Panc1 (cell line): ENCODE data around the gene AP5B1. TPM values are rescaled to one million over a fixed set of nuclear protein-coding genes. Genes with fewer than 3 reads are reported as not detected.

Experiments
- ATAC-seq: fragments of 200-7000 bp; cut with Tn5 transposase; 2 replicates; pipeline ENCODE4 v1.9.1; 2020; ENCODE audit warnings: mild to moderate bottlenecking, moderate library complexity
- BruUV-seq: library from RNA; stranded (reverse); fragments of 400-500 nt; replicated peaks from 2 replicates; lab custom pipeline; 2021; lab: Mats Ljungman, UMichigan
- CTCF ChIA-PET: fragments of 300-600 bp; sonication (Branson Sonifier 250); formaldehyde crosslinking; loops from one replicate; lab custom pipeline; 2022; ENCODE audit warnings: antibody characterized with exemption; lab: Charles Lee
- POLR2A ChIA-PET: fragments of 300-600 bp; sonication (Branson Sonifier 250); formaldehyde crosslinking; loops from one replicate; lab custom pipeline; 2022; ENCODE audit warnings: antibody characterized with exemption; lab: Charles Lee
- DNase-seq: peaks from one replicate; pipeline ENCODE4 v3.0.0-alpha.2; 2010; ENCODE audit warnings: low read depth, low spot score
- H3K27ac ChIP-seq: 2 replicates; pipeline ENCODE4 v1.5.1; 2011; ENCODE audit warnings: mild to moderate bottlenecking, low read length, inconsistent platforms
- H3K27me3 ChIP-seq: fragments of 200-500 bp; sonication (Bioruptor generic); 2 replicates; pipeline ENCODE4 v1.6.0; 2014; ENCODE audit warnings: low read length, inconsistent platforms; ENCODE audit not compliant: control insufficient read depth, insufficient read depth
- H3K36me3 ChIP-seq: fragments of 200-500 bp; sonication (Bioruptor generic); 2 replicates; pipeline ENCODE4 v1.5.1; 2014; ENCODE audit warnings: inconsistent platforms, mild to moderate bottlenecking, low read length, moderate library complexity; ENCODE audit not compliant: control insufficient read depth, insufficient read depth
- H3K4me1 ChIP-seq: 2 replicates; pipeline ENCODE4 v1.5.1; 2011; ENCODE audit warnings: inconsistent platforms, mild to moderate bottlenecking, low read length, moderate library complexity; ENCODE audit not compliant: control insufficient read depth, insufficient read depth
- H3K4me3 ChIP-seq, 2 experiments: 2 replicates each; pipeline ENCODE4 v1.5.1; 2011 to 2012; ENCODE audit warnings: low read depth in 2 of 2, low read length in 2 of 2, mild to moderate bottlenecking in 2 of 2, inconsistent platforms in 1 of 2, moderate library complexity in 1 of 2
- H3K9me3 ChIP-seq: fragments of 200-500 bp; sonication (Bioruptor generic); 2 replicates; pipeline ENCODE4 v1.5.1; 2014; ENCODE audit warnings: low read depth, mild to moderate bottlenecking, inconsistent platforms, low read length, moderate library complexity; ENCODE audit not compliant: control insufficient read depth, insufficient read depth
- CTCF ChIP-seq: fragments of 450-650 bp; IDR thresholded peaks from 2 replicates; pipeline ENCODE4 v1.5.1; 2017; ENCODE audit warnings: mild to moderate bottlenecking
- POLR2AphosphoS5 ChIP-seq: IDR thresholded peaks from 2 replicates; pipeline ENCODE4 v1.6.1; 2012; ENCODE audit warnings: mild to moderate bottlenecking, low read depth, low read length, moderate library complexity
- REST ChIP-seq, 2 experiments: IDR thresholded peaks; 2 replicates each; pipeline ENCODE4 v1.6.1; 2011 to 2012; ENCODE audit warnings: low read depth in 2 of 2, control low read depth in 1 of 2, low read length in 1 of 2, mild to moderate bottlenecking in 1 of 2, moderate library complexity in 1 of 2; ENCODE audit not compliant: insufficient read depth in 1 of 2
- SIN3A ChIP-seq: IDR thresholded peaks from 2 replicates; pipeline ENCODE4 v1.6.1; 2012; ENCODE audit warnings: low read depth, mild to moderate bottlenecking, low read length, moderate library complexity, borderline replicate concordance; ENCODE audit not compliant: insufficient read depth
- TCF7L2 ChIP-seq: IDR thresholded peaks from 2 replicates; pipeline ENCODE4 v1.6.1; 2011; ENCODE audit warnings: mild to moderate bottlenecking, low read depth, low read length, inconsistent platforms
- in situ Hi-C: cut with HindIII; loops from 2 replicates; pipeline ENCODE4 v1.10.0; 2016; ENCODE audit warnings: low sequenced_read_pairs, low pct_unique_long_range_greater_than_20kb
- intact Hi-C: fragments of 100-400 bp; cut with micrococcal nuclease; formaldehyde crosslinking; loops from one replicate; pipeline ENCODE4 v1.10.0; 2022; ENCODE audit not compliant: unreplicated experiment
- total RNA-seq: library from RNA; stranded (reverse); gene quantifications from one replicate; pipeline ENCODE4 v1.2.1, GENCODE V29; 2021; ENCODE audit not compliant: unreplicated experiment

The AP5B1 gene
- total RNA-seq, 1 experiment from 2014 or later: 35.0 TPM

GRCh38 chr11:65806979-65807378, 26.2 kb upstream of the AP5B1 start:
- ChIA-PET POLR2A (no interaction called here), CTCF (interaction anchor here (0.7 kb wide), 2 partner anchors 25 to 98 kb away, joined by 3 to 5 read pairs; no protein-coding TSS in a partner anchor)
- ATAC-seq: no peak
- in situ Hi-C loops: no loop called here
- Histone ChIP-seq H3K27me3 (no peaks in the 10 kb centered on the region), H3K4me1 (no peaks in the 10 kb centered on the region), H3K27ac (no peak overlapping the region), H3K4me3 (no peak overlapping the region), H3K9me3 (no peaks in the 10 kb centered on the region), H3K36me3 (no peaks in the 10 kb centered on the region)
- intact Hi-C loops: no loop called here
- BruUV-seq: no TSS peak
- no peak for DNase-seq
- TF ChIP-seq SIN3A (no peak), REST (IDR thresholded peaks at IDR 0.05; ENCODE audit: insufficient read depth in 1 of 2, low read depth in 2 of 2, low read length in 1 of 2) (no peak), POLR2AphosphoS5 (no peak), CTCF (no peak), TCF7L2 (no peak)

- ChIA-PET POLR2A (no interaction called here), CTCF (interaction anchor here (0.6 to 1.0 kb wide), 2 partner anchors 14 to 24 kb away, joined by 3 to 4 read pairs; no protein-coding TSS in a partner anchor)
- no TSS peak for BruUV-seq
- Histone ChIP-seq H3K27ac (no peak overlapping the region), H3K4me1 (no peaks in the 10 kb centered on the region), H3K36me3 (no peaks in the 10 kb centered on the region), H3K27me3 (no peaks in the 10 kb centered on the region), H3K4me3 (no peak overlapping the region), H3K9me3 (no peaks in the 10 kb centered on the region)
- ATAC-seq (peak; percentile 42), DNase-seq (no peak)
- no peak for TF ChIP-seq CTCF
- TF ChIP-seq POLR2AphosphoS5: no peak
- no peak for TF ChIP-seq TCF7L2
- no peak for TF ChIP-seq SIN3A
- no peak for TF ChIP-seq REST (IDR thresholded peaks at IDR 0.05; ENCODE audit: insufficient read depth in 1 of 2, low read depth in 2 of 2, low read length in 1 of 2)
- in situ Hi-C loops: no loop called here
- intact Hi-C loops: no loop called here
Observed at GRCh38 chr11:65803797-65804492, 23.2 kb upstream of the AP5B1 start.
